ENCODE results near the gene COL24A1.

GRCh38 chr1:86062453-86062852 lies 94.1 kb downstream of the COL24A1 start:
- TF ChIP-seq EZH2 (IDR thresholded peaks at IDR 0.05) (no peak), POLR2AphosphoS5 (IDR thresholded peaks at IDR 0.05; ENCODE audit: borderline replicate concordance, low read depth, low read length) (no peak), FOXP2 (optimal IDR thresholded peaks at IDR 0.05; ENCODE audit: control extremely low read depth, extremely low read length, insufficient read depth) (no peak)
